HL-60/S4 treated with retinoic acid at 250 ng/mL for 4 days and 3 days (cell line): Measurements from ENCODE around the gene TNC.
"Not testable (repeated sequence)": the region's sequence is repeated elsewhere in the genome, so short reads cannot be mapped to it uniquely, and the experiment has no call there.

Source experiments
- in situ Hi-C: fragments of 300-500 bp; cut with MboI; formaldehyde crosslinking; loops from 2 replicates; pipeline ENCODE4 v1.7.0; 2022; ENCODE audit warnings: low sequenced_read_pairs

The TNC gene

DNA sequence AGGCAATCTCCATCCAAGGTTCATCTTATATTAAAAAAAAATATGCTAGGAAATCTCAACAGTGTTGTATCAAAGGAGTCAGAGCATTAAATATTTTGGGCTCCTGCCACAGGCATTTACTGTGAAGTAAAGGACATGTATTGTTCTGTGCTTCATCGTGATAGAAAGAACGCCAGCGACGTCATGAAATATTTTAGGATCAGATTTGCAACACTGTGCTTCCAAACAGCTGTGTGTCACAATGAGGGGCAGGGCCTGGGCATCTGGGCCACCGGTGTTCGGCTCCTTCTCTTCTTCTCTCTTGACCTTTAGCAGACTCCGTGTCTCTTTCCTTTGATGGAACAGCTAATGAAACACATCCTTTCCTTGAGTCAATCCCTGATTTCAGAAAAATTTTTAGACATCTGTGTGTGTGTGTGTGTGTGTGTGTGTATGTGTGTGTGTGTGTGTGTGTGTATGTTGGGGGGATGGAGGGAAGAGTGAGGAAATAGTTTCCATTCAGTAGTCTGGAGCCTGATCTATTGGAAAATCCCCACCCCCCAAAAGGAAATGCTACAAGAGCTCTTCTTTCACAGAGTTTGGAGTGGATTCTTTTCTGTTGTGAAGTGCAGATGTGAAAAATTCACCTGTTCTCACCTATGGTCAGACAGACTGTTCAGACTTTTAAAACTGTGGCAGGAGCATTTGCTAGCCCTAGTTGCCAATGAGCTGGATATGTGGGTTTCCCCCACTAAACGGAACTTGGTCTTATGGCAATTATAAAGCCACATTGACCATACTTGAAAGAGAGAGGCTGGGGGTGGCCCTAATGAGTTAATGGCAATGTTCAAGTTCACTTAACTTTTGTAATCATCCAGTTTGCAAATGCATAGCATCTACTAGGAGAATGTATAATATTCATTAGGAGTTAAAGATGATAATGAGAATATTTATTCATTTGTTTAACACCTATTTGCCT is 18.1 kb upstream of the TNC start:
- in situ Hi-C loops: no loop called here

DNA sequence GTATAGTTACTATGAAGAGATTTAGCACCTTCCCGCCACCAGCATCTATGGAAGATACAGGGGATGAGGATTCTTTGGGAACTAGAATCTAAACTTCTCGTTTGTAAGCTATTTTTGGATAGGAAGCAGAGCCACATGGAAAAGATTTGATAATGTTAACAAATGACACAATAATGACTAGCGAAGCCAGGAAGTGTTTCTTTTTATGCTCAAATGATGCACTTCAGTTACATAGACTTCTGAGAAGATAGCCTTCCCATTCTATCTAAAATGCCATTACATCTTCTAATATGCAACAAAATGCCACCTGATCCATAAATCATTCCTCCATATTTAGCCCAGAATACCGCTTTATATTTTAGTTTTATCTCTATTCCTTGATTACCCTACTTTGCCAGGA is 17.0 kb upstream of the TNC start:
- in situ Hi-C loops: no loop called here

- in situ Hi-C loops: no loop called here
Observed at GRCh38 chr9:115133649-115134048, 15.7 kb upstream of the TNC start.

DNA sequence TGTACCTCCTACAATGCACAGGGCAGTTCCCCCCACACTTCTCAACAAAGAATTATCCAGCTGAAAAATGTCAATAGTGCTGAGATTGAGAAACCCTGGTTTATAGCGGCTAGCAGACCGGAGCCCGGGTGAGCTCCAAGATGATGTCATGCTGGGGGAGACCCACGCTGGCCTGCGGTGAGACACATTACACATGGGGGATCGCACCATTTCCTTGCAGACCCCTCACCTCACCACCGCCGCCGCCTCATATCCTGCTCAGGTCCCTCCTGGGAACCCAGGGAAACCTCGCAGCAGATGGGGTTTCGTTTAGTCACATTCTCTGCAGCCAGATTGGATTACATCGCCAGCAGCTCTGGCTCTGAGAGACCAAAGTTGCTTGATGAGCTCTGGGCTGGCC is 14.7 kb upstream of the TNC start:
- in situ Hi-C loops: no loop called here

DNA sequence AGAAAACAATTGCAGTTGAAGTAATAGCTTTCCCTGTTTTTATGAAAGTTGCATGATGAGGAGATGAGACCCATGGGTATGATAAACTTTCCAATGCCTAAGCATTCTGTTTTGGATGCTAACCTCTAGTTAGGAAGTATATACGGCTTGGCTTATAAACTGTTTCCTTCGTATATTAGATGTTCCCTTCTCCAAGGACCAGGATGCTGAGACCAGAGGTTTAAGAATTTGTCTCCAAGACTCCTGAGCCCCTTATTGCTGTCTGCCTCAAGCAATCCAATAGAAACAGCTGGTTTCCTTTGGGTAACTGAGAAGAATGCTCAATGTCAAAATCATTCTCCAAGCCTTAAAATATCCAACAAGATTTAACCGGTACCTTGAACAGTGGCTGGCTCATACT is 12.2 kb upstream of the TNC start:
- in situ Hi-C loops: no loop called here

DNA sequence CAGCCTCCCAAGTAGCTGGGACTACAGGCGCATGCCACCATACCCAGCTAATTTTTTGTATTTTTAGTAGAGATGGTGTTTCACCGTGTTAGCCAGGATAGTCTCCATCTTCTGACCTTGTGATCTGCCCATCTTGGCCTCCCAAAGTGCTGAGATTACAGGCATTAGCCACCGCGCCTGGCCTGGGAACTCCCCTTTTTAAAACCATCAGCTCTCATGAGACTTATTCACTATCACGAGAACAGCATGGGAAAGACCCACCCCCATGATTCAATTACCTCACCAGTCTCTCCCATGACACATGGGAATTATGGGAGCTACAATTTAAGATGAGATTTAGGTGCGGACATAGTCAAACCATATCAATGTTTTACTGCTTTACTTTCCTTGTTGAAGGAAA is 10.8 kb upstream of the TNC start:
- in situ Hi-C loops: not testable (repeated sequence)

GRCh38 chr9:115127191-115127817 is 9.3 kb upstream of the TNC start:
- in situ Hi-C loops: no loop called here

- in situ Hi-C loops: no loop called here
Observed at GRCh38 chr9:115126404-115126803, 8.4 kb upstream of the TNC start.

DNA sequence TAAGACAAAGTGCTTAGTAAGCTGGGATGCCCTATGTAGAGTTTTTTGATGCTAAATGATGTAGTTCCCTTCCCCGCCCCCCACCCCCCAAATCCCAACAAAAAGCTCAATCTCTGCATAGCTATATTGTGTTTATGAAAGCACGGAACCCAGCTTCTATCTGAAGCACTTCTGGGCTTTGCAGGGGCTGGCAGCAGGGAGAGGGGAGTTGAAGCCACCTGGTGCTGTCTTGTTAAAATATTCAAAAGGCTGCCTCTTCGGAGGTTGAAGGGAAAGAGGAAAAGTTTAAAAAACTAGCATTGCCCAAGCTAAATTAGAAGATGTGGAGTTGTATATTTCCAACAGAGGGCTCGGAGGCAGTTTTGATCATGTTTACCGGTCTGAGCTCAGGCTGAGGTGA is 5.0 kb upstream of the TNC start:
- in situ Hi-C loops: no loop called here

GRCh38 chr9:115121181-115121580 is 3.2 kb upstream of the TNC start:
- in situ Hi-C loops: no loop called here

GRCh38 chr9:115118879-115119218 is 892 bp upstream of the TNC start:
- in situ Hi-C loops: no loop called here

DNA sequence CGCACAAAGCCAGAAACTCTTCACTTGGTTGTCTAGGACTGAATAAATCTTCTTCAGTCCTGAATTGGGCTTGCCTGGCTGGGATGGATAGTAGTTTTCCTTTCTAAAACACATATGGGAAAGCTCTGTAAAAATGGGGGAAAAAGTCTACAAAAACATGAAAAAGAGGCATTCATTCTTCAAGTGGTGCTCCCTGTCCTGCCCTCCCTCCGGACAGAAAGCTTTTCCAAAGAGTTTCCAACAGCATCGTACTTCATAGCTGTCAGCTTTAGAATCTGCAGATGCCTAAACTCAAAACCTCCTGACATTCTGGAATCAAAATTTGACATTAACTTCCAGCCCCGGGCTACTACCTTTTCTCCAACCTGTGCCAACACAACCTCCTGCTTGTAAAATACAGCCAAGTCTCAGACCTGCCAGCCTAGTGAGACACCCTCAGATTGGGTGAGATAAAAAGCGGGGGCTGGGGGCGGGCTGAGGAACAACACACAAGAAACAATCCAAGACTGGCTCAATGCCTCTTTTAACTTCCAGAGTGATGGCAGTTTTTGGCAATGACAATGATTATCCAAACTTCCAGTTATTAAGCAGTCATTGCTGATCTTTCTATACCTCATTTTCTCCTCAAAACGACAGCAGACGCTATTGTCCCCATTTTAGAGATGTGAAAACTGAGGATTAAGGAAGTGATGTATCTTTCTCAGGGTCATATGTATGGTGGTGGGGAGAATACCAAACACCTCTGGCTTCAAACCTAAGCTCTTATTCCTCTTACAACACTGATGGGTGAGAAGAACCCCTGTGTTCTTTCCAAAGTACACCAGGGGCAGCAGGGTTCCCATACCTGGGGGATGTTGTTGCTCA is 1.3 kb downstream of the TNC start:
- in situ Hi-C loops: no loop called here

- in situ Hi-C loops: no loop called here
Observed at GRCh38 chr9:115115924-115116323, 2.0 kb downstream of the TNC start.

DNA sequence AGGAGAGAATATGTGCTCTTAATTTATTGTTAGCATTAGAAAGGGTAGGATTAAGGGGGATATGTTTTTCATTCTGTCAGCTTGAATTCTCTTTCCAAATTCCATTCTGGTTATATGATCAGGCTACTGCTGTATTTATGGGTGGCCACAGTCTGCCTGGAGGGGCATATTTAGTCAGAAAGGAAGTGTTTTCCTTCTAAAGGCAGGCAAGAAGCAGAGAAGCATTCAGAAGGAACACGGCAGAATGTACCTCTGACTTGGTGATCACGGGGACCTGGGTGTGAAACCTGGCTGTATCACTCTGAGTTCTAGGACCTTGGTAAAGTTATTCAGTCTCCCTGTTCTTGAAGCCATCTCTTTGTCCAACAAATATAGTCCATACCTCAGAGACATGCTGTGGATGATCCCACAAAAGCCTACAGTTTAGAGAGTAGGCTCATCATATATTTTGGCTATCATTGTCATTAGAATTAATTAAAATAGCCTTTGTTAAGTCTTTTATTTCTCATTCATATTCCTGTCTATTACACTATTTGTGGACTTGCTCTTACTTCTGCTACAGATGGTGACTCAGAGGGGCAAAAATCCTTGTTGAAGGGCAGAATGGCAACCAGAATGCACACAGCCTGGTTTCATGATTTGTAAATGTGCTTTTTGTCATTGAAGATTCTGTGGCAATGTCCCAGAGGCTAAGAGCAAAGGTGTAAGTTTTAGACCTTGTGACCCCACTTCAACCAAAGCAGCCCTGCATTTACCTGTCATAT is 2.7 kb downstream of the TNC start:
- in situ Hi-C loops: no loop called here

GRCh38 chr9:115114546-115114945 is 3.4 kb downstream of the TNC start:
- in situ Hi-C loops: no loop called here

DNA sequence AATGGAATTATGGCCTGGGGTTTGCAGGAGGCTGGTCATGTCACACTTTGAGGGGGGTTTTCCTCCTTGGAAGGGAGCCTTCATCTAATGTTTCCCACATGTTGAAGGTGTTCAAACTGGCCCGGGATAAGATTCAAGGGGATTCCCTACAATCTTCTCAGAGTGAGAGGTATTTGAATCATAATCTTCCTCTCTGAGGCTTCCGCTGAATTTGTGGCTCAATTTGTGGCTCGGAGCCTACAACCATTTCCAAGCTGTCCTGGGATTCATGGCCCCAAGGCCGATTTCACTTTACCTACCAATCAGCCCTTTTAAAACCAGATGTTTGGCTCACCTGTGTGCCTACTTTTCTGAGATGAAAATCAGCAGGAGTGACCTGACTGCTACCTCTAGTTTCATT is 3.9 kb downstream of the TNC start:
- in situ Hi-C loops: no loop called here

- in situ Hi-C loops: no loop called here
Observed at GRCh38 chr9:115111874-115112273, 6.1 kb downstream of the TNC start.

- in situ Hi-C loops: no loop called here
Observed at GRCh38 chr9:115109486-115109885, 8.5 kb downstream of the TNC start.

DNA sequence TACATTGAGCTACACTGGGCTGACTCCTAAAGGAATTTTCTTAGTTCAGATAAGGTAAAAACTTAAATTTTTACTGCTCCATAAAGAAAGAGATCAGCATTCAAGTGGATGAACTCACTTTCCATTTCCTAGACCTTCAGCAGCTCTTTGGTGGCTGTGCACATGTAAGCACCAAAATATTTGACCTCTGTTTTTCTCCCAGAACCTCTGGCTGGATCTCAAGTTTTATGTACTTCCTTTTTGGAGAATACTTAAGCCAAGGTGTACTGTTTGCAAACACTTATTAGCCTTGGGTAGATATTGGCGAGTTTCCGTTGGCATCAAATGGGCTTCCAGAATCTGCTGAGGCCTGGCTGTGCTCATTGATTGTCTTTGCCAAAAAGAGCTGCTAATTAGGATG is 10.3 kb downstream of the TNC start:
- in situ Hi-C loops: no loop called here

DNA sequence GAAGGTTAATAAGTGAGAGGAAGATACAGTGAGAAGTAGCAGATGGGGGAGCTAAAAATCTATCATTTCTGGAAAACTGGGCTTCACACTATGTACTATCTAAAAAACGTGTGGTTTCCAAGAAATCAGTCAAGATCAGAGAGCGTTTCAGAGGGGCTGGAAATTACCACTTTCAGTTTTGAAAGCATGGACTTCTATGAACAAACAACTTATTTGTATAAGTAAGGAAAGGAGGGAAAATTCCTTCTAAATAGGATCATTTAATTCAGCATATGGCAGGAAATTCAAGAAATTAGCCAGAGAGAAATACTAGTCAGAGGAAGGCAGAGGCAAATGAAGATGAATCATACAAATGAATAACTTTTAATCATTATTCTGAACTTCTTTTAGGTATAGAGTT is 11.3 kb downstream of the TNC start:
- in situ Hi-C loops: no loop called here

- in situ Hi-C loops: no loop called here
Observed at GRCh38 chr9:115106001-115106400, 12.0 kb downstream of the TNC start.
